Effector CD8-positive, alpha-beta T cell (primary cell): ENCODE results near the gene EFL1.
"Not testable (repeated sequence)": the region's sequence is repeated elsewhere in the genome, so short reads cannot be mapped to it uniquely, and the experiment has no call there.

ENCODE experiments used
- DNase-seq: peaks from one replicate; lab custom pipeline; 2025; lab: John Stamatoyannopoulos, UW

EFL1 gene

GRCh38 chr15:82197733-82198594 lies 64.6 kb downstream of the EFL1 start:
- DNase-seq = peak; percentile 25

DNA sequence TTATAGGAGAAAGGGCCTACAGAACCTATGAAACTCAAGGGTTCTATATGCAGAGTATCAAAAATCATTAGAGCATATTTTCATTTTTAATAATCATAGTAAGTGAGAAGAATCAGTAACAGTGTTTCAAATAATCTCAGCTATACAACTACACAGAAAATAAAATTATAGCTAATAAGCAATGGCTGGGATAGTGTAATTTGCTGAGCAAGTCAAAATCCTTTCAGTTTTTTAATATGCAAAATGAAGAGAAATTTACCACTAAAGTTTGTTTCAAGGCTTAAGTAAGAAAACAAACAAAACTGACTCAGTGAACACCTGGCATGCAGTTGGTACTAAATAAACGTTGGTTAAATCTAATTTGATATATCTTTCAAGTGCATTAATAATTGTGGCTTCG lies 66.2 kb downstream of the EFL1 start:
- no peak for DNase-seq

DNA sequence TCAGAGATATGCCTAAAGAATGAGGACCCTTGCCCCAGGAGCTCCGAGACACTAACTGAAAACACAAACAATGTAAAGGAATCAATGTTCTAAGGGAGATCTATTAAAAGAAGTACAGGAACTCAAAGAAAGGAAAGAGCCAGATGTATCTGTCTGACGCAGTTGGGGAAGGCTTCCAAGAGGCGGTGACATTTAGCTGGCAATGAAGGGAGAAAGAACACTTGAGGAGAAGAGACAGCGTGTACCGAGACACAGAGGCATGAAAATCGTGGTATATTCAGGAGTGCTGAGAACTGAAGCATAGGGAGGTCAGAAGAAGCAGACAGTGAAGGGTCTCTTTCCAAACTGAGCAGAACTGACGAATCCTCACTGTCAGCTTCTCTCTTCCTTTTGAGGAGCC lies 66.7 kb downstream of the EFL1 start:
- not testable (repeated sequence) for DNase-seq

GRCh38 chr15:82194488-82194887 lies 68.0 kb downstream of the EFL1 start:
- not testable (repeated sequence) for DNase-seq

- DNase-seq = not testable (repeated sequence)
Observed at GRCh38 chr15:82193435-82193834, 69.1 kb downstream of the EFL1 start.

- not testable (repeated sequence) for DNase-seq
Observed at GRCh38 chr15:82192394-82192793, 70.1 kb downstream of the EFL1 start.

DNA sequence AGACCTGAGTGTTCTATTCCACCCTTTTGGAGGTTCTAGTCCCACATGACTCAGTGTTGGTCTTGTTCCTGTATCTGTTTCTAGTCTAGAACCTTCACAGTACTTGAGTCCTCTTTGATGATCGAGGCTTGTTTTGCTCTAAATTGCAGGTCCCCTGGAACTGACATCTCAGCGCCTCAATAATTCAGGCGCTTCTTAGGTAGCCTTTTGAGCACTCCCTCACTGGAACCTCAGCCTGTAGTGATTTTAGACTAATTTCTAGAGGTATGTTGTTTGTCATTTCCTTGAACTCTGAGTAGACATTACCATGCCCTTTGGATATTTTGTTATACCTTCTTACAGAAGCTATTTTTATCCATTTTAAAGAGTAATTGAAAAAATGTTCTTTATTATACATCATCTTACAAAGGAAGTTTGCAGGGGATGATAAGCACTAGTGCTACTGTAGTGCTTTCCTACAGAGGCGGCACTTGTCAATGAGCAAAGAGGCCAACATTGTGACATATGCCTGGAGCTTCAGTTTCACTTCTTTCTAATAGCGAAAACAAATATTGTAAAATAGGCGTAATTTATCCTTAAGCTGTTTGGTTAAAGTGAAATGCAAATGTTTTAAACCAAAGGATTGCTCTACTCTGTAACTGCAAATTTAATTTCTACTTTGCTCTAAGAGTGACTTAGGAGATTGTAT lies 75.7 kb downstream of the EFL1 start:
- no peak for DNase-seq

- DNase-seq = no peak
Observed at GRCh38 chr15:82186161-82186560, 76.4 kb downstream of the EFL1 start.

DNA sequence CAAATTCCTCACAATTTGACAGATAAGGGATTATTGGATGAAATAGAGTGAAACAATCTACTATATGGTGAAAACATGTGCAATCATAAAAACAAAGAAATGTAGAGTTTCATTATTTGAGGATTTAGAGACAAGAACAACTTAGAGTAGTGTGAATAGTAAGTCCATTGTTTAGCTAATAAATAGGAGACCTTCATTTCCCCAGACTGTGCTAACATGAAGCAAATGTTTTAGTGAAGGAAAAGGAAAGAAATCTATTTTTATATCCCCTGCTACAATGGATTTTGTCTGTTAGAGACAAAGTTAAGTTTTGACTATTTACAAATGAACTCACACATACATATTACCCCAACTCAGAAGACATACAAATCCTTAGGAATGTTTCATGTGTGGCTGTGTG lies 77.8 kb downstream of the EFL1 start:
- no peak for DNase-seq

GRCh38 chr15:82184355-82184754 lies 78.2 kb downstream of the EFL1 start:
- no peak for DNase-seq

DNA sequence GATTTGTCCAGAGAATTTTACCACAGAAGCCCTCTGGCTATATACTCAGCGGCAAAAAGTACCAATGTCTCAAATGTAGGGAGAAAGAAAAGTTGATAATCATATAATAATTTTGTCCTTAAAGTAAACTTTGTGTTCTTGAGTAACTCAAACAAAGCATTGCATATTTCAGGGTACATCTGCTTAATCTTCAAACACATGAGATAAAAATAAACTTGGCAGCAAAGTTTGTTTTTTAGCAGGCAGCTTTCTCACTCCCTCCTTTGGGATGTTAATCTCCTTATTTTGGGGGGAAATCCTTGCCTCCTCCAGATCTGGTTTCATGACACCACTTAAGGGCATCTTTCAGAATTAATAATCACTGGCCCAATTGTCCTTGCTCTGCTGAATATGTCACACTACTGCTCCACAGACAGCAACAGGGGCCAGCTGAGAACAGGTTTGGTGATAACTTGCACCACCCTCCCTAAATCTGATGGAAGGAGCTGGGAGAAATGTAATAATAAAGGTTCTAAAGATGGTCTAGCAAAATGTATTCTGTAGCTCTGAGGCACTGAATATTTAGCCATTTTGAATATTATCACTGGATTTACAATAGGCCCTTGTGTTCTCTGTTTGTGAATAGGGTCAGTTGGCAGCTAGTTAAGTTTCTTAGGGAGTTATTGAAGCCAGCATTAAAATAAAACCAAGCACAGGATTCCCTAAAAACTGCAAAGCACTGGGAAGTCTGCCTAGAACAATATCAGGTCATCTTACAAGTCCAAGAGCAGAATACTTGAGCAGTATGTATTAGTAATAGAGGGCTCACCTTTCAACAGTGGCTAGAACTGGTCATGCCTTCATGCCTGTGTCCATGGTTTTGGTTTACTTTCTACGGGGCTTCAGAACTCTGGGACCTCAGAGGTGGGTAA lies 79.2 kb downstream of the EFL1 start:
- DNase-seq = no peak

DNA sequence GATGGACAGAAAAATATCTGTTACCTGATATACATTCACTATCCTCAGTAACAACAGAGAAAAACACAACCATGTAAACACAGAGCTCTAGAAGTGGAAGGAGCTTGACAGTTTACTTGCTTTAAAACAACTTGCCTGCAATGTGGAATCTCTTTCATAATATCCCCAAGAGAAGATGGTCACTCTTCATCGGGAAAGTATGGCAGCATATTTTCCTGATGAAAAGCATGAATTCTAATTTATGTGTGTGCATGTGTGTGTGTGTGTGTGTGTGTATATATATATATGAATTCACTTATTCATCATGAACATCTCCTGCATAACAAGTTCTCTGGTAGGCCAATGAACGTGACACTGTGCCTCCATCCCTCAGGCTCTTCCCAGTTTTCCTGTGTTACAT lies 81.2 kb downstream of the EFL1 start:
- no peak for DNase-seq

GRCh38 chr15:82178061-82178460 lies 84.5 kb downstream of the EFL1 start:
- no peak for DNase-seq

DNA sequence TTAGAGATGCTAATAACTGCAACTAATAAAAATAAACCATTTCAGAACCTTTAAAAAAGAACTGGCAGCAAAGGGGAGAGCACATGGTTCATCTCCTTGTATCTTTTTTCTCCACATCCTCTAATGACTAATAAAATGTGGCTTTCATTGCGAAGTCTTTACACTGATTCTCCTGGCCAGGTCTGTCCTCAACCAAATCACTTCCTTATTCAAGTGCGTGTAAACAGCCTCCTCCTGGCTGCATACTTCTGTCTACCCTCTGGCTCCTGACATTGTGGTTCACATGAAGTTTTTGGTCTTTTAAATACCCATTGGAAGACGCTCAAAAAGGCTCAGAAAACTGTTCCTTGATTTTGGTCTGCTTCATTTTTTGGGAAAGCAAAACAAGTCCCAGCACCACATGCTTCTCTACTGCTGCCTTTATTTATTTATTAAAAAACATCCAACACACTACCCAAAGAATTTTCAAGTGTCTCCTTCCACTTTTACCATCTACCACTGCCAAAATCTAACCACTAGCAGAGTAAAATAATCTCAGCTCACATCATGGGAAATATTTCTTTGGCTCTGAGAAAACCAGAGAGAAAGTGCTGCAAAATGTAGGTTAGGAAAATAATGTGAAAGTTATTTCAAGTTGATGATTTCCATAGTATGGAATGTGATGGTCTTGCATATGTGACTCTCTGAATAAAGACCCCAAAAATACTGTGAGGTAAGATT lies 85.1 kb downstream of the EFL1 start:
- DNase-seq = no peak

GRCh38 chr15:82176542-82176941 lies 86.0 kb downstream of the EFL1 start:
- DNase-seq = no peak

DNA sequence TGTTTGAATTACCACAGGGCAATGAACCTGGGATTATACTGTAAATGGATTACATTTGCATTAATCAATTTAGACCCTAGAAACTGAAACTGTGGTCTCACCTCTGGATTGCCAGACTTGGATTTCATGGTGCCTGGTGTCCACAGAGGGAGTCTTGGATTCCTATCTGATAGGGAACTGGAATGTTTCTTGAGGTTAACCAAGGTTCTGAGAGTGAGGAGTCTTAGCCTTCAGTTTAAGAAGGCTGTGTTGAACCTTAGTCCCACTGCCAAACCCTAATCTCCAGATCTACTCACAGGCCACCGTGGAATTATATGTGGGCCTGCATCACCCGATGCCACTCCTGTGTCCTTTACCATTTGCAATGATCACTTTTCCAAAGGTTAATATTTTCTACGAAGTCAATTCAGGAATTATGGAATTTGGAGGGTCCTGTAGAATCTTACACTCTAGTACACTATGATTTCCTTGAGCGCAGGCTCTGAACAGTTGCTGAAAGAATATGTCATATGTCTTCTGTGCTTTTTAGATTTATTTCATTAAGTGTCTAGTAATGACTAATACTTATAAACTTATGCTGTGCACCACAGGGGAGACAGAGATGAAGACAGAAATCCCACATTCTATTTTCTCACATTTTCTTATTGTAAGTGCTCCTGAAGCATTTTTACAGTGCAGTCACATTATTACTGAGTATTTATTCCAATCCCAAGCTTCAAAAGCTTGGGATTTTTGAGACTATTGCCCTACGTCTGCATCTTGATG lies 87.9 kb downstream of the EFL1 start:
- DNase-seq = no peak

DNA sequence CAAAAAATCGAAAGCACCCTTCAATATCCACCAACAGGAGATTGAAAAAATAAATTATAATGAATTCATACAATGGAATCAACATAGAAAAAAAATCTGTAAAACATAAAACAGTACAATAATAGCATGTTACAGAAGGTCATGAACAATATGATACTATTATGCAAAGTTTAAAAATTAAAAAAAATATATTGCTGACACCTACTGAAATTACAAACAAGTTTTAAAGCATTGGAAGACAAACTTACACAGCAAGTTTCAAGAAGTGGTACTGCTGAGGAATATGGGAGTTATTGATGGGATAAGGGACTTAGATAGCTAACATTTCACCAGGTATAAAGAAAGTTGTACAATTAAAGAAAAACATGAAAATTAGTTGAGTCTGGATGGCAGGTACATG lies 89.4 kb downstream of the EFL1 start:
- DNase-seq = no peak

DNA sequence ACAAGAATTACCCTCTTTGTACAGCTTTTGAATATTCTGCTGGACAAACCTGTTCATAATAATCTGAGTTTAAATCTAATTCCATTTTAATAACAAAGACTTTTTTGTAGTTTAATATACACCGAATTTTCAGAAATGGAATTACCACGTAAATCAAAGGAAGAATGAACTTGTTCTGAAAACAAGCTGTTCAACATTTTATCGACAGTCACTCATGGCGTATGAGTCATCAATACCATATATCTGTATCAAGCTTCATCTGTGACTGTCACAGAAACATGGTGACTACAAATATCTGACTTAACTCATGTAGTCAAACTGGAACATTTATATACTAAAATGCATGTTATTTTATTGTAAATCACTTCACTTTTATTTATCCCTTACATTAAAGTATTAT lies 90.0 kb downstream of the EFL1 start:
- no peak for DNase-seq

DNA sequence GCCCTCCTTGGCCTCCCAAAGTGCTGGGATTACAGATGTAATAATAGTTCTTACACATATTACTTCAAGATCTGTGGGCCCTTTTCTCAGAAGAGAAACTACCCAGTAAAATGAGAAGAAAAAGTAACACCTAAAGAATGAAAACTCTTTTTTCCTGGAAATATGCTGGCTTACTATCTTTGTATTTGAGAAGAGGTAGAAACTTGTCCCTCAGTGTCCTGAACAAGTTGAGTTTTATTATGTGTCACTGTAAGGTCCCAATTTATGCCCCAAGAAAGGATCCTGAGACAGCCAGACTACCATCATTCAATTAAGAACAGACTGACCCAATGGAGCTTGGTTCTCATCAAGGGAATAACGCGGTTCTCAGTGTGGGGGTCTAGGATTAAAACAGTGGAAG lies 93.8 kb downstream of the EFL1 start:
- no peak for DNase-seq

GRCh38 chr15:82168296-82168695 lies 94.2 kb downstream of the EFL1 start:
- DNase-seq = no peak

DNA sequence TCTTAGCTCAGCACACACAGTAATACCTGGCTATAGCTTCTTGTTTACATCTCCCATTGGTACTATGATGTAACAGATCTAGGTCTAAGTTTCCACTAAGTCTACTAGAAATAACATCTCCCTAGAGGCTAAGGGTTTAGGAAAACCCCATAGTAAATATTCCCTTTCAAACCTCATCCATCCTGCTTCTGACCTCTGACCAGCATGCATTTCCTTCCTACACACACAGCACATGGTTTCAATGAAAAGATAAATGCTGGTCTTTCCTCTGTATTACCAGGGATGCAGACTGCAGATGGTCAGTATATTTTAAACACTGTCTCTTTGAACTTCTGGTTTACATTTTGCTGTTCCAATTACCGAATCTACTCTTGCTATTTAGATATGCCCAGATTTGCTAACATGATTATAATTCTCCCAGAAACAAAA lies 96.6 kb downstream of the EFL1 start:
- DNase-seq = no peak
